Activated naive CD4-positive, alpha-beta T cell treated with anti-CD3 and anti-CD28 coated beads for 36 hours (primary cell): ENCODE measurements around the gene CDC26. TPM values are rescaled to one million over a fixed set of nuclear protein-coding genes. Genes with fewer than 3 reads are reported as not detected.

Source experiments
- CTCF ChIA-PET: fragments of 350-600 bp; sonication (Branson Sonifier 250); formaldehyde crosslinking; loops from one replicate; lab custom pipeline; 2021; ENCODE audit warnings: antibody characterized with exemption; lab: Charles Lee
- DNase-seq: peaks from one replicate; pipeline ENCODE4 v3.0.0-alpha.2; 2020
- H3K27ac Mint-ChIP-seq: one replicate; pipeline ENCODE4 v1.8.0; 2021; ENCODE audit warnings: mild to moderate bottlenecking, mixed read lengths
- H3K27me3 Mint-ChIP-seq: one replicate; pipeline ENCODE4 v1.8.0; 2021; ENCODE audit warnings: low read depth, mixed read lengths
- H3K36me3 Mint-ChIP-seq: one replicate; pipeline ENCODE4 v1.8.0; 2021; ENCODE audit warnings: low read depth, mixed read lengths
- H3K4me1 Mint-ChIP-seq: one replicate; pipeline ENCODE4 v1.8.0; 2021; ENCODE audit warnings: low read depth, mixed read lengths
- H3K4me3 Mint-ChIP-seq: one replicate; pipeline ENCODE4 v1.8.0; 2021; ENCODE audit warnings: mild to moderate bottlenecking, moderate library complexity, mixed read lengths
- H3K9me3 Mint-ChIP-seq: one replicate; pipeline ENCODE4 v1.8.0; 2021; ENCODE audit warnings: mixed read lengths
- intact Hi-C: fragments of 100-400 bp; cut with micrococcal nuclease; formaldehyde crosslinking; loops from one replicate; pipeline ENCODE4 v1.15.1; 2023
- total RNA-seq, 2 experiments: library from RNA; stranded (reverse); gene quantifications; one replicate each; pipeline ENCODE4 v1.2.3, GENCODE V29; 2021

The CDC26 gene
- total RNA-seq, 2 experiments from 2014 or later, result 36.3 to 38.1 TPM

DNA sequence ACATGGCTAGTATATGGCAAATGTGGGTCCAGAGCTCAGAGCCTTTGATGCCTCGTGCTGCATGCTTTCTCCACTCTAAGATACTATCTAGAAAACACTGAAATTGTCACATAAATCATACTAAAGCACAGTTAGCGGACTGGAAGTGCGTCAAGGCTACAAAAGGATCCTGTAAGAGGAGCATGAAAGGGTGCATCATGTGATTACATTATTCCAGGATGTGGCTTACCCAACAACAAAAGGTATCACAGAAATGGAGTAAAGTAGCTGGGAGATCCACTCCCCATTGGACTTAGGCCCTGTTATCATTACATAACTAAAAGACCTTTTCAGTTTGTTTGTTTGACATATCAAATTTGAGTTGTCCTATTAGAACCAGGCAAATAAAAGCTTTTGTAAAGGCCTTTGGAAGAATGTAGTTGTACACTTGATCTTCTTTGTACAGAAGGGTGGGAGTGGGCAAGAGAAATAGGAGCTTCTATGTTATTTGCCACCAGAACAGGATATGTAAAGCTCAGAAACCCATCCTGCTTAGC is 47.2 kb downstream of the CDC26 start:
- no peak for DNase-seq
- H3K27ac Mint-ChIP-seq, result no peak overlapping the region
- CTCF ChIA-PET, result interaction anchor here (0.5 to 1.6 kb wide), 3 partner anchors 36 to 105 kb away, joined by 3 to 6 read pairs (median 3); no protein-coding TSS in a partner anchor
- H3K4me3 Mint-ChIP-seq, result no peak overlapping the region
- H3K36me3 Mint-ChIP-seq, result no peaks in the 10 kb centered on the region
- H3K9me3 Mint-ChIP-seq, result peaks cover 1% of the 10 kb centered on the region
- intact Hi-C loops, result loop anchor here (10.0 kb wide), 1 partner anchor 383 kb away; no protein-coding TSS in a partner anchor
- no peaks in the 10 kb centered on the region for H3K27me3 Mint-ChIP-seq
- H3K4me1 Mint-ChIP-seq, result peaks cover 28% of the 10 kb centered on the region

GRCh38 chr9:113227436-113227835 is 47.9 kb downstream of the CDC26 start:
- Mint-ChIP-seq H3K4me1 (peaks cover 28% of the 10 kb centered on the region), H3K36me3 (no peaks in the 10 kb centered on the region), H3K27ac (no peak overlapping the region), H3K9me3 (peaks cover 1% of the 10 kb centered on the region), H3K27me3 (no peaks in the 10 kb centered on the region), H3K4me3 (no peak overlapping the region)
- DNase-seq, result no peak
- intact Hi-C loops, result loop anchor here (10.0 kb wide), 1 partner anchor 383 kb away; no protein-coding TSS in a partner anchor
- CTCF ChIA-PET, result interaction anchor here (1.6 kb wide), 1 partner anchor 47 kb away, joined by 6 read pairs; no protein-coding TSS in a partner anchor

DNA sequence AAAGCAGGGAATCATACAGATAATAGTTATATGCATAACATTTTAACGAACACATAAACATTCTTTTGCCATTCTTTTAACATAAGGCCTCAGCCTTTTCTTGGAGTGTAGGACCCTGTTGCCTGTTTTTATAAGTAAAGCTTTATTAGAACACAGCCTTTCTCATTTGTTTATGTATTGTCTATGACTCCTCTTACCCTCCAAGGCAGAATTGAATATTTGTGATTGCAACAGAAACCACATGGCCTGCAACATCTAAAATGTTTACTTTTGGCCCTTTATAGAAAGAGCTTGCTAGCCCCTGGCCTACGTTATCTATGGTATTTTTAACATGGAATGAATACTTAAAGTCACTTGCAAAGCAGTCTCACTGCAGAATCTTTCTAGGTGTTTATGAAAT is 51.4 kb downstream of the CDC26 start:
- Mint-ChIP-seq H3K9me3 (peaks cover 1% of the 10 kb centered on the region), H3K4me1 (peaks cover 38% of the 10 kb centered on the region), H3K4me3 (no peak overlapping the region), H3K36me3 (no peaks in the 10 kb centered on the region), H3K27ac (no peak overlapping the region), H3K27me3 (no peaks in the 10 kb centered on the region)
- CTCF ChIA-PET, result no interaction called here
- intact Hi-C loops, result loop anchor here (5.0 to 10.0 kb wide), 5 partner anchors 379 to 1562 kb away; partner anchors contain the start of genes GNG10, PTBP3 and SNX30
- no peak for DNase-seq

- Mint-ChIP-seq H3K4me1 (peaks cover 38% of the 10 kb centered on the region), H3K27me3 (no peaks in the 10 kb centered on the region), H3K4me3 (peak overlapping the region; percentile 95), H3K36me3 (no peaks in the 10 kb centered on the region), H3K27ac (no peak overlapping the region), H3K9me3 (no peaks in the 10 kb centered on the region)
- CTCF ChIA-PET, result interaction anchor here (0.7 to 3.4 kb wide), 3 partner anchors 12 to 52 kb away, joined by 4 to 21 read pairs (median 4); partner anchors contain the start of gene CDC26
- DNase-seq, result no peak
- intact Hi-C loops, result loop anchor here (5.0 to 10.0 kb wide), 5 partner anchors 378 to 1560 kb away; partner anchors contain the start of genes GNG10, PTBP3 and SNX30
Observed at GRCh38 chr9:113222482-113222841, 52.9 kb downstream of the CDC26 start.

DNA sequence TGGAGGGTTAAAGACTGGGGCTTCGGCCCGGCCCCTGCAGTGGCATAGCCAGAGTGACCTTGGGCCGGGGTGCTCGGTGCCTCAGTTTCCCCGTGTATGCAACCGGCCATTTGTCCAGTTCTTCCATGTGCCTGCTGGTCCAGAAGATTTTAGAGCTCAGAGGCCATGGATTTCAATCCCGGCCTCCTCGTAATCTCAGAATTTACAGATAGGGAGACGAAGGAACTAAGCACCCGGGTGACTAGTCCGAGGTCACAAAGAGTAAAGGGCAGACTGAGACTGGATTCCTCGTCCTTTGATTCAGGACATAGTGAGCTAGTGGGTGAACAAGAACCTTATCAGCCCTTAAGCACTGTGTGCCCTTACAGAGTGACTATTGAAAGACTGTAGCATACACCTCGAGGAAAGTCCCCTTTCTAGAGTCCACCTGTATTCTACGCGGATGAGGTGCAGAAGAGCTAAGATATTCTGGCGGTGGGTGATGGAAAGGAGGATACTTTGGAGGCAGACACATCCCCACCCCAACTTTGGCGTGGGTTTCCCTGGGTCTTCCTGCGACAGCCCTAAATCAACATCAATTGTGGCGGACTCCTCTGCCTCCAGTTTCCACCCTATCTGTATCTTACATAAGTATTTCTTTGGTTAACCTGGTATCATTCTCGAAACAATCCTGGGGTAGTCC is 53.4 kb downstream of the CDC26 start:
- peak overlapping the region; percentile 95 for H3K4me3 Mint-ChIP-seq
- H3K4me1 Mint-ChIP-seq, result peaks cover 34% of the 10 kb centered on the region
- H3K9me3 Mint-ChIP-seq, result no peaks in the 10 kb centered on the region
- intact Hi-C loops, result loop anchor here (1.0 to 10.0 kb wide), 16 partner anchors 47 to 1560 kb away; partner anchors contain the start of genes ALAD, C9orf43, CDC26 and GNG10
- DNase-seq, result peak; percentile 7
- no peaks in the 10 kb centered on the region for H3K36me3 Mint-ChIP-seq
- peak overlapping the region; percentile 91 for H3K27ac Mint-ChIP-seq
- H3K27me3 Mint-ChIP-seq, result no peaks in the 10 kb centered on the region
- CTCF ChIA-PET, result interaction anchor here (0.7 to 3.4 kb wide), 3 partner anchors 12 to 52 kb away, joined by 4 to 21 read pairs (median 4); partner anchors contain the start of gene CDC26

DNA sequence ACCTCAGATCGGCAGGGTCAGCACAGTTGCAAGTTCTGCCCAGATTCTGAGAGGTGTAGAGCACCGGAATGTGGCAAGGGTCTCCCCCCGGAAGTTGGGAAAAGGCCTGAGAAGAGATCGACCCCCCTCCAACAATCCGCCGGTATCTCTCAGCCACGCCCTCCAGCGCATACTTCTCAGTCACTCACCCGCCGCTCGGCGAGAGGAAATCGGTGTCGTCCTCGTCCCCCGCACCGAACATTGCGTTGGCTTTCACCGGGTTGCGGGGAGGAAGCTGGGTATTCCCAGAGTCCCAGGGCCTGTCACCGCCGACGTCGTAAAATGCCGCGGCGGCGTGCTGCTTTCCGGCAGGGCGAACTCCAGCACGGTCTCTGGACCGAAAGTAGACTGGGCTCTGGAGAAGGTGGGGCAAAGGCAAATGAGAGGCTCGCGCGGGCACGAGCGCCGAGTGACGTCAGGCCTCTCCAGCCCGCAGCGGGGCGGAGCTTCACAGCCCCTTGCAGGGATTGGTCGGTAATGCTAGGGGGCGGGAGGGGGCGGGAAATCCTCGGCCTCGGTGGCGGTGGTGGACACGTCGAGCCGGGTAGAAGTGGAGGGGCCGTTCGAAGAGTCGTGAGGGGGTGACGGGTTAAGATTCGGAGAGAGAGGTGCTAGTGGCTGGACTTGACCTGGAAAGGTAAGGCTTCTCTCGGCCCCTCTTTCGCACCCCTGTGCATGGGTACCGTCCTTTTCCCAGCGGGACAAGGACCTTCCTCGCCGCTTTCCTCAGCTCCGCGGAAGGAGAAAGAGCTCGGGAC is 54.2 kb downstream of the CDC26 start, which contains the start of the genes FKBP15 and SLC31A1:
Gene FKBP15, minus strand, starts transcription at position 275 of the 797 bp plus-strand sequence. Its CDS starts 34 bp downstream, at position 241.
Gene SLC31A1, plus strand, starts transcription at position 542 of the 797 bp plus-strand sequence. CDS start 34,605 bp downstream, outside the sequence.
- Mint-ChIP-seq H3K4me1 (peaks cover 38% of the 10 kb centered on the region), H3K9me3 (no peaks in the 10 kb centered on the region), H3K36me3 (no peaks in the 10 kb centered on the region), H3K4me3 (peak within 1 kb of the TSS; percentile 95), H3K27me3 (no peaks in the 10 kb centered on the region), H3K27ac (peak within 1 kb of the TSS; percentile 91)
- intact Hi-C loops, result loop anchor here (1.0 to 10.0 kb wide), 16 partner anchors 48 to 1559 kb away; partner anchors contain the start of genes ALAD, C9orf43, CDC26 and GNG10
- CTCF ChIA-PET, result interaction anchor here (1.2 to 3.4 kb wide), 3 partner anchors 18 to 434 kb away, joined by 3 to 21 read pairs (median 3); partner anchors contain the start of gene CDC26
- DNase-seq, result peak; percentile 98

DNA sequence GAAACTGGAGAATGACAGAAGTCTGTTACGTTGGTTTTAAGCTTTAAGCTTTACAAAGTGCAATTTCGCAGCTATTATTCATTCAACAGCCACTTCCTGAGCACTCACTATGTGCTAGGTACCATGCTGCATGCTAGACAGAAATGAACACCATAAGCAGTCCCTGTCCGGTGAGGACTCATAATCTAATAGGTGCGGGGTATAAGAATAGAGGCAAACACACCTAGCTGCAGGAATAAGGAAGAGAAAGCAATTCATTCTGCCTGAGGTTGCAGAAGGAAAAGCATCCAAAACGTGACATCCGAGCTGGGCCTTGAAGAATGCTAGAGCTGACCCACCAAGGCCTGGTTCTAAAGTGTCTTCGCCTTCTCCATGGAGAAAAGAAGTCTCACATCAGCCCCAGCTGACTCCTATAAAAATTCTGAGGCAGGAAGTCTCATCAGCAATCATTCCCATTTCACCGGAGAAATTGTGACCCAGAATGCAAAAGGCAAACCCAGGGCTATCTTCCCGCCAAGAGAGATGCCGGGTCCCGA is 54.8 kb downstream of the CDC26 start:
- H3K27me3 Mint-ChIP-seq, result no peaks in the 10 kb centered on the region
- H3K9me3 Mint-ChIP-seq, result no peaks in the 10 kb centered on the region
- intact Hi-C loops, result loop anchor here (1.0 to 10.0 kb wide), 16 partner anchors 49 to 1558 kb away; partner anchors contain the start of genes ALAD, C9orf43, CDC26 and GNG10
- peak overlapping the region; percentile 91 for H3K27ac Mint-ChIP-seq
- H3K36me3 Mint-ChIP-seq, result no peaks in the 10 kb centered on the region
- peak overlapping the region; percentile 95 for H3K4me3 Mint-ChIP-seq
- CTCF ChIA-PET, result interaction anchor here (0.5 to 3.4 kb wide), 6 partner anchors 19 to 835 kb away, joined by 3 to 21 read pairs (median 4); partner anchors contain the start of genes CDC26 and SLC31A2
- peaks cover 40% of the 10 kb centered on the region for H3K4me1 Mint-ChIP-seq
- peak; percentile 40 for DNase-seq

GRCh38 chr9:113219969-113220368 is 55.4 kb downstream of the CDC26 start:
- intact Hi-C loops, result loop anchor here (2.0 to 10.0 kb wide), 8 partner anchors 121 to 1558 kb away; partner anchors contain the start of genes ALAD, GNG10, PTBP3 and SNX30
- peak overlapping the region; percentile 91 for H3K27ac Mint-ChIP-seq
- CTCF ChIA-PET, result interaction anchor here (0.5 to 3.4 kb wide), 7 partner anchors 19 to 835 kb away, joined by 3 to 21 read pairs (median 3); partner anchors contain the start of genes CDC26 and SLC31A2
- peak; percentile 48 for DNase-seq
- H3K4me1 Mint-ChIP-seq, result peaks cover 43% of the 10 kb centered on the region
- no peaks in the 10 kb centered on the region for H3K27me3 Mint-ChIP-seq
- H3K36me3 Mint-ChIP-seq, result peaks cover 1% of the 10 kb centered on the region
- H3K9me3 Mint-ChIP-seq, result no peaks in the 10 kb centered on the region
- peak overlapping the region; percentile 95 for H3K4me3 Mint-ChIP-seq

GRCh38 chr9:113219186-113219936 is 56.0 kb downstream of the CDC26 start:
- intact Hi-C loops, result no loop called here
- H3K9me3 Mint-ChIP-seq, result no peaks in the 10 kb centered on the region
- DNase-seq, result no peak
- H3K4me3 Mint-ChIP-seq, result peak overlapping the region; percentile 95
- H3K27me3 Mint-ChIP-seq, result no peaks in the 10 kb centered on the region
- peaks cover 43% of the 10 kb centered on the region for H3K4me1 Mint-ChIP-seq
- H3K27ac Mint-ChIP-seq, result peak overlapping the region; percentile 46
- peaks cover 4% of the 10 kb centered on the region for H3K36me3 Mint-ChIP-seq
- CTCF ChIA-PET, result interaction anchor here (0.7 to 3.4 kb wide), 5 partner anchors 33 to 438 kb away, joined by 3 to 21 read pairs (median 3); partner anchors contain the start of genes CDC26 and SLC31A2
